ENCODE data around the gene GNPTG. TPM values are rescaled to one million over a fixed set of nuclear protein-coding genes. Genes with fewer than 3 reads are reported as not detected.

GNPTG gene
- total and polyA plus RNA-seq, 2 donors (not counting 3 experiments of a cell fraction or from before 2014, with no cell fraction given): 51.6 to 109 TPM

- Histone ChIP-seq H2AFZ (ENCODE audit: low read depth, low read length) (no peak overlapping the region), H3K4me1 (ENCODE audit: control insufficient read depth, extremely low read depth, insufficient read depth, low read length) (peaks cover 14% of the 10 kb centered on the region), H3K4me2 (ENCODE audit: insufficient read depth, low read length) (no peak overlapping the region), H3K9ac (replicated peaks; ENCODE audit: extremely low read depth, insufficient read depth, low read length) (no peak overlapping the region), H3K9me3 (replicated peaks; ENCODE audit: control insufficient read depth, insufficient read depth, low read length) (no peaks in the 10 kb centered on the region), H4K20me1 (replicated peaks; ENCODE audit: control insufficient read depth, extremely low read depth, insufficient read depth, low read length) (no peaks in the 10 kb centered on the region), H3K27me3 (ENCODE audit: control insufficient read depth in 2 of 2, insufficient read depth in 2 of 2, low read length in 2 of 2) (no peaks in the 10 kb centered on the region), H3K4me3 (replicated peaks in 1 of 3; ENCODE audit: insufficient read depth in 1 of 3, low read depth in 1 of 3, low read length in 3 of 3) (no peak overlapping the region), H3K79me2 (ENCODE audit: control insufficient read depth, insufficient read depth, low read length) (peaks cover 80% of the 10 kb centered on the region), H3K9me1 (replicated peaks; ENCODE audit: control insufficient read depth, extremely low read depth, insufficient read depth, low read length) (no peaks in the 10 kb centered on the region), H3K36me3 (ENCODE audit: control insufficient read depth in 2 of 2, extremely low read depth in 1 of 2, insufficient read depth in 2 of 2, low read length in 2 of 2) (peaks cover 20 to 49% of the 10 kb centered on the region in 2 experiments), H3K27ac (ENCODE audit: insufficient read depth, low read depth, low read length) (no peak overlapping the region)
- TF ChIP-seq GATA2 (IDR thresholded peaks at IDR 0.05; ENCODE audit: insufficient read depth, insufficient read length, low read depth, low read length): no peak
- no peak for TF ChIP-seq POLR2A (IDR thresholded peaks at IDR 0.05; ENCODE audit: low read depth, low read length)
- TF ChIP-seq EZH2 (IDR thresholded peaks at IDR 0.05; ENCODE audit: borderline replicate concordance, low read depth, low read length, severe bottlenecking): no peak
- no peak for TF ChIP-seq CTCF (IDR thresholded peaks at IDR 0.05; ENCODE audit: extremely low read depth in 1 of 2, insufficient read depth in 1 of 2, low read depth in 1 of 2, low read length in 2 of 2)
- TF ChIP-seq, protein P1, sequence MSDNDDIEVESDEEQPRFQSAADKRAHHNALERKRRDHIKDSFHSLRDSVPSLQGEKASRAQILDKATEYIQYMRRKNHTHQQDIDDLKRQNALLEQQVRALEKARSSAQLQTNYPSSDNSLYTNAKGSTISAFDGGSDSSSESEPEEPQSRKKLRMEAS (IDR thresholded peaks at IDR 0.05; ENCODE audit: insufficient read depth, insufficient read length): no peak
- TF ChIP-seq FOS (IDR thresholded peaks at IDR 0.05; ENCODE audit: borderline replicate concordance, insufficient read depth, low read length): no peak
- no peak for TF ChIP-seq MYC (IDR thresholded peaks at IDR 0.05; ENCODE audit: low read depth, low read length)
- no peak for TF ChIP-seq JUN (IDR thresholded peaks at IDR 0.05; ENCODE audit: borderline replicate concordance, insufficient read depth, insufficient read length, low read depth)
- no peak for TF ChIP-seq POLR2AphosphoS5 (IDR thresholded peaks at IDR 0.05; ENCODE audit: insufficient read depth, low read depth, low read length)
- BruUV-seq (replicated peaks): no TSS peak
- FAIRE-seq (no peak), DNase-seq (ENCODE audit: low read depth, low spot score) (no peak)
- ChIA-PET CTCF (no interaction called here), POLR2A (no interaction called here)
- intact Hi-C loops (cut with micrococcal nuclease) (no loop called here), dilution Hi-C loops (cut with MboI; ENCODE audit: extremely low pct_ligation_motif_present, low sequenced_read_pairs) (no loop called here)
Measured at GRCh38 chr16:1314399-1315068, 37.2 kb upstream of the GNPTG start.
